ENCODE results near the gene FIZ1. TPM values are rescaled to one million over a fixed set of nuclear protein-coding genes. Genes with fewer than 3 reads are reported as not detected.
A peak's percentile ranks its signal among the peaks of the same experiment; 100 is the strongest.

The FIZ1 gene
- total RNA-seq, 2 donors from 2014 or later: 12.2 to 14.5 TPM

DNA sequence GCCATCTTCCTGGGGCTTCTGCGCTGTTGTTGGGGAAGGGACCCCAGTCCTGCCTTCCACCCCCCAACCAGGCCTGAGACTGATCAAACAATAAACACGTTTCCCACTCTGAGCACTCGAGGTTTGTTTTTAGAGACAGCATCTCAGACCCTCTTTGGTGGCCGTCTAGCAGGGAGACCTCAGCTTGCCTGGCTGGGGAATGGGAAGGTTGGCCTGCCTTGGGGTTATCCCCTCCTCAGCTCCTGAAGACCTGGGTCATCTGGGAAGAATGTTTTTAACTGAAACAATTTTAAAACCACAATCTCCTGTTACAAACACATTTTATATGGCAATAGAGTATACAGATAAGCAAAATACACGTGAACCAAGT, 46.2 kb upstream of the FIZ1 start:
- no peaks in the 10 kb centered on the region for H3K27me3 ChIP-seq
- peaks cover 27% of the 10 kb centered on the region for H3K4me1 ChIP-seq
- no peak overlapping the region for H3K4me3 ChIP-seq
- no peak overlapping the region for H3K9ac ChIP-seq (ENCODE audit: low read depth in 2 of 2, low read length in 2 of 2)
- H3K9me3 ChIP-seq: no peaks in the 10 kb centered on the region
- DNase-seq: no peak
- no peak overlapping the region for H3K27ac ChIP-seq
- TF ChIP-seq, protein P1, sequence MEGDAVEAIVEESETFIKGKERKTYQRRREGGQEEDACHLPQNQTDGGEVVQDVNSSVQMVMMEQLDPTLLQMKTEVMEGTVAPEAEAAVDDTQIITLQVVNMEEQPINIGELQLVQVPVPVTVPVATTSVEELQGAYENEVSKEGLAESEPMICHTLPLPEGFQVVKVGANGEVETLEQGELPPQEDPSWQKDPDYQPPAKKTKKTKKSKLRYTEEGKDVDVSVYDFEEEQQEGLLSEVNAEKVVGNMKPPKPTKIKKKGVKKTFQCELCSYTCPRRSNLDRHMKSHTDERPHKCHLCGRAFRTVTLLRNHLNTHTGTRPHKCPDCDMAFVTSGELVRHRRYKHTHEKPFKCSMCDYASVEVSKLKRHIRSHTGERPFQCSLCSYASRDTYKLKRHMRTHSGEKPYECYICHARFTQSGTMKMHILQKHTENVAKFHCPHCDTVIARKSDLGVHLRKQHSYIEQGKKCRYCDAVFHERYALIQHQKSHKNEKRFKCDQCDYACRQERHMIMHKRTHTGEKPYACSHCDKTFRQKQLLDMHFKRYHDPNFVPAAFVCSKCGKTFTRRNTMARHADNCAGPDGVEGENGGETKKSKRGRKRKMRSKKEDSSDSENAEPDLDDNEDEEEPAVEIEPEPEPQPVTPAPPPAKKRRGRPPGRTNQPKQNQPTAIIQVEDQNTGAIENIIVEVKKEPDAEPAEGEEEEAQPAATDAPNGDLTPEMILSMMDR (IDR thresholded peaks at IDR 0.05): no peak
- H3K36me3 ChIP-seq: no peaks in the 10 kb centered on the region
- intact Hi-C loops (cut with DNase I): no loop called here

DNA sequence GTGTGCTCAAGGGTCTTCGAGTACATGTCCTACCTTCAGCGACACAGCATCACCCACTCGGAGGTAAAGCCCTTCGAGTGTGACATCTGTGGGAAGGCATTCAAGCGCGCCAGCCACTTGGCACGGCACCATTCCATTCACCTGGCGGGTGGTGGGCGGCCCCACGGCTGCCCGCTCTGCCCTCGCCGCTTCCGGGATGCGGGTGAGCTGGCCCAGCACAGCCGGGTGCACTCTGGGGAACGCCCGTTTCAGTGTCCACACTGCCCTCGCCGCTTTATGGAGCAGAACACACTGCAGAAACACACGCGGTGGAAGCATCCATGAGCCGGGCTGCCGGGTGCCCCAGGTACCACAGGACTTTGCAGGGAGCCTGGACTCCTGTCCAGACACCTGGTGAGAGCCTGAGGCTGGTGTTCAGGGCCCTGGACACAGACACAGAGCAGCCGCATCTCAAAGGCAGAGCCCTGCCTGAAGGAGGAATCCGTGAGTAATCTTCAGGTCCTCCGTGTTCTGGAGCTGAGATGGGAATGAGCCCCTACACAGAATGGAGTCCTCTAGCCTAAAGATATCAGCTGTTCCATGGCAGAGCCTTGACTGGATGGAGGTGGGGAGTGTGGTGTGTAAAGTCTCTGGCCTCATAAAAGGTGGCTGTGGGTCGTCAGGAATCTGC, 45.7 kb upstream of the FIZ1 start:
- Histone ChIP-seq H3K36me3 (no peaks in the 10 kb centered on the region), H3K4me1 (peaks cover 32% of the 10 kb centered on the region), H3K27me3 (no peaks in the 10 kb centered on the region), H3K4me3 (no peak overlapping the region), H3K9me3 (no peaks in the 10 kb centered on the region), H3K9ac (ENCODE audit: low read depth in 2 of 2, low read length in 2 of 2) (peak overlapping the region; percentile 78 to 84), H3K27ac (no peak overlapping the region)
- DNase-seq: no peak
- intact Hi-C loops (cut with DNase I): no loop called here
- TF ChIP-seq, protein P1 (IDR thresholded peaks at IDR 0.05): no peak

DNA sequence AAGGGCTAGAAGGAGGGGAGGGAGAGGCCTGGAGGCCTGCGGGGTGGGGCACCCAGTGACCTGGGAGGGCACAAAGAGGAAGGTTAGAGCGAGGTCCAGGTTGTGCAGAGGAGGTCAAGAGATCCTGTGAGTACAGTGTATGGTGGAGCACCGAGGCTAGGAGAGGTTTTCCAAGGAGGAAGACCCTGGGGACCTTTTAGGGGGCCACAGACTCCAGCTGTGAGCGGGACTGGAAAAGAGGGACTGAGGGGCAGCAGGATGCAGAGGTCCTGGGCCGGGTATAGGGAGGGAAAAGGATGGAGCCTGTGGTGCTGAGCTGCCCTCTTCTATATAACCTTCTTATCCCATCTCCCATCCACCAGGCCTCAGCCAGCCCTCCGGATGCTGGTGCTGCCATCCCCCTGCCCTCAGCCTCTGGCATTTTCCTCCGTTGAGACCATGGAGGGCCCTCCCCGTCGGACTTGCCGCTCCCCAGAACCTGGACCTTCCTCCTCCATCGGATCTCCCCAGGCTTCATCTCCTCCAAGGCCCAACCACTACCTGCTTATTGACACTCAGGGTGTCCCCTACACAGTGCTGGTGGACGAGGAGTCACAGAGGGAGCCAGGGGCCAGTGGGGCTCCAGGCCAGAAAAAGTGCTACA, 45.0 kb upstream of the FIZ1 start:
- no peaks in the 10 kb centered on the region for H3K36me3 ChIP-seq
- no peaks in the 10 kb centered on the region for H3K9me3 ChIP-seq
- H3K27ac ChIP-seq: peak overlapping the region; percentile 76
- peak overlapping the region; percentile 78 to 84 for H3K9ac ChIP-seq (ENCODE audit: low read depth in 2 of 2, low read length in 2 of 2)
- no peaks in the 10 kb centered on the region for H3K27me3 ChIP-seq
- intact Hi-C loops (cut with DNase I): no loop called here
- H3K4me3 ChIP-seq: peak overlapping the region; percentile 81
- H3K4me1 ChIP-seq: peaks cover 34% of the 10 kb centered on the region
- TF ChIP-seq, protein P1 (IDR thresholded peaks at IDR 0.05): no peak
- DNase-seq: no peak

DNA sequence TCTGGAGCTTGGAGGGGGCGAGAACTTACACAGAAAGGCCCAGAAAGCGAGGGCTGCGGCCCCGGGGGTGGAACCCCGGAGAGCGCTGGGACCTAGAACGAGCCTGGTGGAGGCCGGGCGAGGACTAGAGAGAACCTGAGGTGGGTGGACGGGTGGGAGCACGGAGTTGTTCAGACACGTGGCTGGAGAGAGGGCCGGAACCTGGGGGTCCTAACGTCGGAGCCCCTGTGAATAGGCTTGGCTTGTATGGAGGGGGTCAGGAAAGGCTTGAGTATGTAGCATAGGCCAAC, 44.5 kb upstream of the FIZ1 start:
- Histone ChIP-seq H3K4me3 (peak overlapping the region; percentile 81), H3K4me1 (peaks cover 34% of the 10 kb centered on the region), H3K27ac (peak overlapping the region; percentile 76), H3K9ac (ENCODE audit: low read depth in 2 of 2, low read length in 2 of 2) (peak overlapping the region; percentile 78 to 84), H3K27me3 (no peaks in the 10 kb centered on the region), H3K36me3 (no peaks in the 10 kb centered on the region), H3K9me3 (no peaks in the 10 kb centered on the region)
- intact Hi-C loops (cut with DNase I): no loop called here
- TF ChIP-seq, protein P1 (IDR thresholded peaks at IDR 0.05): no peak
- DNase-seq: no peak

DNA sequence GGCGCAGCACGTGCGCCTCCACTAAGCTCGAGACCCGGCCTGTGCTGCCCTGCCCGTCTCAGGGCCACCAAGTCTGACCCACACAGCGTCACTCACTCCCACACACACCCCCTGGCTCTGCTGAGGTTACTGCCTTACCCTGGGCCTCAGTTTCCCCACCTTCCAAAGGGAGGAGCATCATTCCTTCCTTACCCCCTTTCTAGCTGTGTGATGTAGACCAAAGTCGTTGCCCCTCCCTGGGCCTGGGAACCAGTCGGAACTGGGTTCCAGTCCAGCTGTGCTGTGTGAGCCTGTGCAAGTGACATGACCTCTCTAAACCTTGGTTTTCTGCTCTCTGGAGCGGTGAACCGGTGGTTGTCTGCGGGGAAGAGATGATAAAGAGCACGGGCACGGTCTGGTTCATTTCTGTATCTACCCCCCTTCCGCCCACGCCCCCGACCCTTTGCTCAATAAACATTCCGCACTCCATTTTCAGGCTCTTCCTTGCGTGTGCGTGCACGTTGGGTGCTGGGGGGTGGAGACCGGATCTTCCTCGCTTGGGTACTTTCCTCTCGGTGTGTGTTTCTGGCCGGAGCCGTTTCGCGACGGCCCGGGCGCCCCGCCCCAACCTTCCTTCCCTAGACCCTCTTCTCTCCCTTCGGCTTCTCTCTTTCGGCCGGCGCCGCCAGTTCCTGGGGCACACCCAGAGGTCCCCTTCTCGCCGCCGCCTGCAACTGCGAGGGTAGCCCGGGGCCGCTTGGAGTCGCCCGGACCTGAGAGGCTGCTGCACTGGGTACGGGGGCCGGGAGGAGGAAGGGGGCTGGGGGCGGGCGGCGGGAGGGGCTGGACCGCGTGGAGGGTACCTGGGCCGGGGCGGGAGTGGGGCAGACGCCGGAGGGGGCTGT, 43.9 kb upstream of the FIZ1 start, which contains the start of gene ZNF581:
ZNF581 (plus strand) TSS at position 647 of the 884 bp plus-strand sequence. CDS start 923 bp downstream, outside the sequence.
- TF ChIP-seq, protein P1 (IDR thresholded peaks at IDR 0.05): no peak
- intact Hi-C loops (cut with DNase I): no loop called here
- H3K4me1 ChIP-seq: peaks cover 34% of the 10 kb centered on the region

More for the DNA sequence above, 43.9 kb upstream of the FIZ1 start, which contains the start of gene ZNF581:
- H3K27me3 ChIP-seq: no peaks in the 10 kb centered on the region
- H3K27ac ChIP-seq: peak within 1 kb of the TSS; percentile 76
- no peaks in the 10 kb centered on the region for H3K9me3 ChIP-seq
- H3K36me3 ChIP-seq: no peaks in the 10 kb centered on the region
- H3K4me3 ChIP-seq: peak within 1 kb of the TSS; percentile 81
- H3K9ac ChIP-seq (ENCODE audit: low read depth in 2 of 2, low read length in 2 of 2): peak within 1 kb of the TSS; percentile 78 to 84
- peak; percentile 80 for DNase-seq

Data from colonic mucosa (tissue), 4 donors.